NCI-H1105 (cell line): ENCODE data around the gene MICAL1.

Experiments
- DNase-seq: peaks from one replicate; lab custom pipeline; 2025; lab: John Stamatoyannopoulos, UW

The MICAL1 gene

GRCh38 chr6:109429496-109429895 lies 26.1 kb downstream of the MICAL1 start:
- no peak for DNase-seq

- no peak for DNase-seq
Measured at GRCh38 chr6:109428889-109429477, 26.6 kb downstream of the MICAL1 start.

GRCh38 chr6:109424946-109425345 lies 30.6 kb downstream of the MICAL1 start:
- no peak for DNase-seq

- DNase-seq, result no peak
Measured at GRCh38 chr6:109421184-109421583, 34.4 kb downstream of the MICAL1 start.

GRCh38 chr6:109420751-109421150 lies 34.8 kb downstream of the MICAL1 start:
- DNase-seq, result no peak

GRCh38 chr6:109417646-109418045 lies 37.9 kb downstream of the MICAL1 start:
- DNase-seq, result no peak

- no peak for DNase-seq
Measured at GRCh38 chr6:109411034-109411433, 44.5 kb downstream of the MICAL1 start.

GRCh38 chr6:109406196-109406595 lies 49.4 kb downstream of the MICAL1 start:
- no peak for DNase-seq

- no peak for DNase-seq
Measured at GRCh38 chr6:109397020-109397419, 58.6 kb downstream of the MICAL1 start.

- DNase-seq, result no peak
Measured at GRCh38 chr6:109396046-109396718, 59.4 kb downstream of the MICAL1 start.
